C1 segment of cervical spinal cord (tissue), 14 donors: Measurements from ENCODE around the gene AKAP13.

Source experiments
- DNase-seq, 14 donors: peaks; one replicate each; lab custom pipeline; 2025; lab: John Stamatoyannopoulos, UW

Gene AKAP13

DNA sequence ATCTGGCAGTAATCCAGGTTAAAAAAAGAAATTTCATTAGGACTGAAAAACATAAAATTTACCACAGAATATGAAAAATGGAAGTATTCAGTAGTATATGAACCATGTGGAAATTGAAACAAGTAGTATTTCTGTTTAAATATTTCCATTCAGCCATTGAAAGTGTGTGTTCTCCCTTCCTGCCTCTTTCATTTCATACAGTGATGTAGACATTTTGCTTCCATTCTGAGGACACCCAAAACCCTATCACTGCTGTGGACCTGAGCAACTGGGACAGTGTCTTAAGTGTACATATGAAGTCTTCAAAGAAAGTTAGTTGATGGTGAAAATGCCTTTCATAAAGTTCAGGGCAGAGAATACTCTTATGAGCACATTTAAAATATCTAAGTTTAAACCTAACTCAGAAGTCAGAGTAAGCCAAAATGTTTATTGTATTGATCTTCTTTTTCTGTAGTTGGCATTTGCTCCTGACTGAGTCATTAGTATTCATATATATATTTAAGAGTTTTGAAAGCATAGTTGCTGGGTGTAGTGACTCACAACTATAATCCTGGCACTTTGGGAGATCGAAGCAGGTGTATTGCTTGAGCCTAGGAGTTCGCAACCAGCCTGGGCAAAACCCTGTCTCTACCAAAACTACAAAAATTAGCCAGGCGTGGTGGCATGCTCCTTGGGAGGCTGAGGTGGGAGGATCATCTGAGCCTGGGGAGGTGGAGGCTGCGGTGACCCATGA, 215.6 kb downstream of the AKAP13 start:
- DNase-seq = no peak

DNA sequence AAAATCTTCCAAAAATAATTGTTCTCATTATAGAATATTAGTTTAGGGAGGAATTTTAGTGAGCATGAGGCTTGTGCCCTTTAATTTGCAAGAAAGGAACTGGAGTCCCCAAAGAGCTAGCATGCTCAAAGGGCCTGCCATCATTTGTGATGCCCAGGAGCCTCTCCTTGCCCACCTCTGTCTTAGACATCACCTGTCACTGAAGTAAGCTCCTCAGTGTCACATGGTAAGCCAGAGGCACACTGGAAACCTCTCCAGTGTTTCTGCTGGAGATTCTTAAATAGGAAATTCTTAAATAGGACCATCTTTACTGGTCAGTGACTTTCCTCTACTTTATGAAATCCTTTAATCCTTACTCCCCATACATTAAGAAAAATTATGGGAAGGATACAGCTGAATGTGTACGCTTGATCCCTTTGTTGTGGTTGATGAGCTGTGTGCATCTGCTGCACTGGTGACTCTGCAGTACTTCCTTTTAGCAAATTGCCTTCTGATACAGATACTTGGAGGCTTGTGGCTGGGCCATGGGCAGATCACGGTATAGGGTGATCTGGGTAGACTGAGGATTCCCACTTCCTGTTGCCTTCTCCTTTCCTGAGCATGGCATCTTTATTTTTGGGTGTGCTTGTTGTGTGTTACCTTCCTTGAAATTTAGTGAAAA, 216.9 kb downstream of the AKAP13 start:
- DNase-seq = no peak

DNA sequence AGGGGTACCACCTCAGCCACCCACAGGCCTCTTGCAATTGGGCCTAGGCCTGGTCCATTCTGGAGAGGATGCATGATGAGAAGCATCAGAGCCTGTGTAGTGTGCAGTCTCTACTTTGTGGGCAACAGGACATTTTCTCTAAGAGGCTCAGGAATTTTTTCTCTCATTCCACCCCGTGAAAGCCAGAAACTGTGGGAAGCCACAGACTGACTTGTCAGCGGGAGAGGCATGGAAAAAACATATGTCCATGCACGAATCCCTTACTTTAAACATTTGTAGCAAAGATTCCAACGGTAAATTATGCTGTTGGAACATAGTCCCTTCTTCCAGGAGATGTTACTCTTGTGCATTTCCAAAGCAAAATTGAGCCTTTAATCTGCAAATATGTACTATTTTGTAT, 217.8 kb downstream of the AKAP13 start:
- no peak for DNase-seq

DNA sequence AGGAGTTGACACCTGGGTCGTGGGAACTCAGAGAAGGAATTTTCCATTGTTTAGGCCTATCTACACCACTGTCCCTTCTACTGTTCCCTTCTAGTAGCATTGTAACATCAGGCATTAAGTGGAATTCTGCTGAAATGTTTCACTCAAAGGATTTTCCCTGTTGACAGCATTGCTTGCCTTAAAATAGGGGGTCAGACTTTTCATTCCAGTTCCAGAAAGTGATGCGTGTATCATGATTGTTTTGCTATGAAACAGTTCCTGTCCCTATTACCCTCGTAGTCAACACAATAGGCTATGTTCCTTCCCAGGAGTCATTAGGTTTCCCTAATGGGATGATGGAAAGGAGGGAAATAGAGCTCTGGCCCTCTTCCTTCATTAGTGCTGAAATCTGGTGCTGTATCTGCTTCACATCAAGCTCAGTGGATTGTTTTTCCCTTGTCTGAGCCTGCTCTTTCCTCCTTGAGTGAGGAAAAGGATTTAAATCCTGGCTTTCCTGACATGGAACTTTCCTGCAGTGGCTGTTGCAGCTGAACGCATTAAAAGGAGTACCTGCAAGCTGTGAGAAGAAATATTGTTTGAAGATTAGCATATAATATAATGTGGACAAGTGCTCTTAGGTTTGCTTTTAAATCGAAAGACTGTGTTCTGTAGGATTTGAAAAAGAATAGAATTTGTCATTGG, 218.5 kb downstream of the AKAP13 start:
- DNase-seq = no peak

DNA sequence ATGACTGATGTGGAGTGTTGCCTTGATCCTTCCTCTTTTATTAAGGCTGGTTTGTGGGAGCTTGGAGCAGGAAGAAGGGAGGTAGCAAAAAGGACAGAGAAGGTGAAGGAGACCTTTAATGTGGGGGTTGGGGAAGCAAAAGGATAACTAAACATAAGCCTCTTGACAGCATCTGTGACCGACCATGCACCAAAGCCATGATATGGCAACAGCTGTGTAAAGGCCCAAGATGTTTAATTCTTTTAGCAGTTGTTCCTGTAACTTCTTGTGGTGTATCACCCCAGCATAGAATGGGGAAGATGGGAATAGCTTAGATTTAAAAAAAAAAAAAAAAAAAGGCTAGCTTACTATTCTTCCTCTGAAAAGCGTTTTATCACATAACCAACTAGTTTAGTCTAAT, 219.6 kb downstream of the AKAP13 start:
- no peak for DNase-seq

DNA sequence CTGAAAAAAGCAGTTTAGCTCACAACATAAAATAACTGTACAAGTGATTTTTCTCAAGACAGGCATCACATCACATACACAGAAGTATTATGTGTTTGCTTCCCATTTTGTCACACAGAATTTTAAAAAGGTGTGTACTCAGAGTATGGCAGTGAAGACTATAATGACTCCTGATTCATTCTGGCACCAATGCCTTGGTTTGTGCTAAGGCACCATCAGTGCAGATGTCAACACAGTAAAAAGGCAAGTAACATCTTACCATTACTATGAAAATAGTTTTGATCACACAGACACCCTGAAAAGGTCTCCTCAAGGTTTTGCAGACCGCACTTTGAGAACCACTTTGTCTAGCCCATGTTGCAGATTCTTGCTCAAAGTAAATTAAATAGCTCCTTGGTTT, 222.8 kb downstream of the AKAP13 start:
- no peak for DNase-seq

DNA sequence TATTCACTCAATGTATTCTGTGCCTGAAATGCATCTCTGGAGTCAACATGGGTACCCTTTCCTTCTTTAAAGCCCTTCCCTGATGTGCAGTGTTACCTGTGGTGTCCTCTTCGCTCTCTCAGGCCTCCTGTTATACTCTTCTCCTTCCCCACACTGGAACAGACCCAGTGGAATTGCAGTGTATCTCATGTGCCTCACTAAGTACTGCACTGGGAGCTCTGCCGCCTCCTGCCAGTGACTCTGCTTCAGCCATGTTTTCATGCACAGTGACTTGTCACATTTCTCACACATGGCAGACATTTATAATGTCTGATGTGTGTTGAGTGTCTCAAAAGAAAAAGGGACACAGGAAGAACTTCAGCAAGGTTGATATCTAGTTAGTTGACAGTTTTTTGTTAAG, 223.3 kb downstream of the AKAP13 start:
- no peak for DNase-seq

DNA sequence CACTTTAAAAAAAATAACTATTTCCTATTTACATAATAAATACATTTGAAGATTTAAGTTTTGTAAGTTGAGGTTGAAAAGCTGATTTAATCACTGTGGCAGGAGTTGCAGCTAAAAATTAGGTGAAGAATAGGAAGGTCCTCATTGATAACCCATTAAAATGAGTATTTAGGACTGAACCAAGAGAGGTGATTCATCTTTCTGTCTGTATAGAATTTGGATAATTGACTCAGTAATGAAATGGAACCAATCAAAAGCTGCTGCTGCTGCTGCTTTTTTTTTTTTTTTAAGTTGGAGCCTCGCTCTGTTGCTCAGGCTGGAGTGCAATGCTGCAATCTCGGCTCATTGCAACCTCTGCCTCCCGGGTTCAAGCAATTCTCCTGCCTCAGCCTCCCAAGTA, 223.8 kb downstream of the AKAP13 start:
- DNase-seq = no peak

DNA sequence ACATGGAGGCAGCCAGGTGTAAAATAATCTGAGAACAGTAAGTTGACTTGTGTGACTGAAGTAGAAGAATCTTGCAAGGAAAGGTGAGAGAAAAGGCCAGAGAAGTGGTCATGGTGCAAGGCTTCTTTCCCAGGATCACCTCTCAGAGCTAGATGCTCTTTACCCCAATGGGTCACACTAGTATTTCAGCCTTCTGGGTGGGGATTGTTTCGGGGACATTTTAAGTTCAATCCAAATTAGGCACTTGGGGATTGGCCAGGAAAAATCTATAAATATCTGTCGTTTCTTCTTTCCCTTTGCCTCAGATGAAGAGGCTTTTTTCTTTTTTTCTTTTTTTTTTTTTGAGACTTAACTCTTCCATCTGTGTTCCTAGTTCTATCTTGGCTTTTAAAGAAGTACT, 226.3 kb downstream of the AKAP13 start:
- DNase-seq = no peak

DNA sequence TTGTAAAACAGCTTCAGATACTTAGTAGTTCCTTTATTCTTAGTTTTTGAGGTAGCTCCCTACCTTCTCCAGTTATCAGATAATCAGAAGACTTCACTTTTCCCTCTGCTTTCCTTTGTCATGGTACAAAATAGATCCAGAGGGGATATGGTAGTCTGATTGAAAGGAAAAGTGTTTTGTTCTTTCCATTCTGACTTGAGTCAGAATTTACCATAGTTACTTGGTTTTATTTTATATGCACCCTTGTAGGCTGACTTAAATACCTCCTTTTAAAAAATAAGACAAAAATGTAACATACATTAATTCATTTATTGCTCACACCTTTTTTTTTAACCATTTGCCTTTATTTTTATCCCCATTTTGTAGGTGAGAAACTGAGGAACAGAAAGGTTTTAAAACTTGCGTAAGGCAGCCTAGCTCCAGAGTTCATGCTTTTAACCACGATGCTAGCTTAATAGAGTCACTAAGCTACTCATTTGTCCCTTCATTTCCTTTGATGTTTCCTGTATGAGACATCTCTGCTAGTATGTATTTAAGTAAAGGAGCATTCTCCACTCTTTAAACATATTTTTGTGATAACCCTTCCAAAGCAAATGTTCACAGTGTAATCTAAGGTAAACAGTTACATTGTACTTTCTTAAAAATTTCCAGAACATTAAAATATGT, 226.9 kb downstream of the AKAP13 start:
- DNase-seq = no peak

DNA sequence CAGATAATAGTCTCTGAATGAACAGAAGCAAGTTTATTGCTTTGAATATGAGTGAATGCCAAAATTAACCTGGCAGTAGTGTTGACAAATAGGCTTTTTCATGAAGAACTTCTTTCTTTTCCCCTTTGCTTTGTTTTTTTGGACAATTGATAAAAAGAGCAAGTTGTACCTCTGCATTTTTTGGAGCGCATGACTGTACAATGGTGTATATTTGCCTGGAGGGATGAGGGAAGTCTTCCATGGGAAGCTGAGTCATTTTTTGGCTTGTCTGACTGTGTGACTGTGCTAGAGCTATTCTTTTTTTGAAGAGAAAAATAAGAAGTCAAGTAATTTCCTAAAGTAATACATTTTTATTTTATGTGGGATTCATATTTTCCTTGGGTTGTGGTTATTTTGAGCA, 227.4 kb downstream of the AKAP13 start:
- no peak for DNase-seq

DNA sequence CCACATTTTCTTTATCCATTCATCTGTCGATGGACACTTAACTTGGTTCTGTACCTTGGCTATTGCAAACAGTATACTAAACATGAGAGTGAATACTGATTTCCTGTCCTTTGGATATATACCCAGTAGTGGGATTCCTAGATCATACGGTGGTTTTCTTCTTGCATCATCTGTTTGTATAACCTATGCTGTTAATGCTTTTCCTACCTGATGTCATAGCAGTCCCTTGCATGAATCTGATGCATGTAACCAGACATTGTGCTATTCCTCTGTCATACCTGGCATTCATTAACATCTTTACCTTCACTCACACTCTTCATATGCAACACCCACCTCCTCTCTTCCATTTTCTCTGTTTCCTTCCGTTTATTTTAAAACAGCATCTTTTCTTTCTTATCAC, 229.1 kb downstream of the AKAP13 start:
- no peak for DNase-seq

DNA sequence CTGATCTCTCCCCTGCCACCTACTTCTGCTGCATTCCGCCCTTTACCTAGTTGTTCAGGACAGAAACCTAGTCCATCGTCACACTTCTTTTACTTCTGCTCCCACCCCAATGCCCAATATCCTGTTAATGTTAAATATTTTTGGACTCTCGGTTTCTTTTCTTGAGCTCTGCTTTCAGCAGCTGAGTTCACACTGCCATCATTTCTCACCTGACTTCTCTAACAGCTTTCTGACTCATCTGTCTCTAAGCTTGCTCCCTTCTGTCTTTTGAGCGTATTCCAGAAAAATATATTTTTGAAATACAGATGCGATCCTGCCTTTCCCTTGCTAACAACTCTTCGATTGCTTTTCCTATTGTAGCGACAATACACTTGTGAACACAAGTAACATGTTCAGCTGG, 231.0 kb downstream of the AKAP13 start:
- no peak for DNase-seq

DNA sequence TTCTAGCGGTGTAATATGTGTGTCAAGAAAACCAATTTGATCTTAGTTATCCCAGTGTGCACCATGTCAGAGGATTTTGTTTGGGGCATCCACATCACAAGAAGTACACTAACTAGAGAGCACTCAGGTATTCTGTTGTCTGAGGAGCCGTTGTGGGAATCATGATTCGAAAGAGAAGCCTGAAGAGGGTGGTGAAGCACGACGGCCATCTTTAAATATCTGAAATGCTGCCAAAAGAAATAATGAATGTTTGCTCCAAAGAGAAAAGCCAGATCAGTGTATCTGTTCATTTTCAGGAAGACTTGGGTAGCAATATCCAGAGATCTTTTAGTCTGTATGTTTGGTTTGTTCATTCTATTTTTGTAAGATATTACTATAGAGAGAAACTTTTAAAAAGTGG, 233.7 kb downstream of the AKAP13 start:
- DNase-seq = no peak

DNA sequence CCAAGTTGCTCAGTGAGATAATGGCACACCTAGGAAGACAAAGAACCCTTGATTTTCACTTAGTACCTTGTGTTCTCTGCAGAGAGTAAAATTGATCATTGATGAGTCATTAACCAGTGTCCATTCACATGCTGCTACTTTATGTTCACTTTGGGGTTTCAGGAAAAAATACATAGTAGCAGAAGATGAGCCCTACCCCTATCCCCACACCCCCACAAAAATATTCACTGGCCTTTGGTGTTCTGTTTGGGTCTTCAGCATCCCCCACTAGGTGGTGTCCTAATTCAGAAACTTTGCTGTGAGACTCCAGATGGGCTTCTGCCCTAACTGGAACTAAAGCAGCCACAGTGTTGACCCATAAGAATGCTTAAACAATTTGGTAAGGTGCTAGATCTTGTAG, 235.5 kb downstream of the AKAP13 start:
- no peak for DNase-seq

DNA sequence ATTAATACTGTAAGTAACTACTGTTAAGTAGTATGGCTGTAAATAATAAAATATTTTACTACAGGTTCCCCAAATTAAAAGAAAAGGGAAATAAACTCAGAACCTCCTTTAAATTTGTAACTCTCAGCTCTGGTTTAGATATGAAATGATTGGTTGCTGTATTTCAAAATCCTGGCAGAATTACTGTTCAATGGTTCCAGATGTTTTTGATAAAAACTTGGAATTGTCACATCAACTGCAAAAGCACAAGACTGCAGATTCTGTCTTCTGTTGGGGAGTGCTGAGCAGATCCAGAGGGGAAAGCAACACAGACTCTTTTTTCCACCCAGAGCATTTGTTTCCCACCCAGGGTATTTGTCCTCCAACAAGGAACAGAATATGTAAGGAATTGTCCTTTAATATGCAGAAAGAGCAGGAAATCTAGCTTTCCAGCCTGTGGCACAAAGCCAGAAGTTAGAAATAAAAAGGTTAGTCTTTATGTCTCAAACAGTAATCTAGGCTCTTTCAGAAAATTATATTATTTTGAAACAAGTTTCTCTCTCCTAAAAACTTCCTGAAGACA, 236.2 kb downstream of the AKAP13 start:
- DNase-seq = no peak

DNA sequence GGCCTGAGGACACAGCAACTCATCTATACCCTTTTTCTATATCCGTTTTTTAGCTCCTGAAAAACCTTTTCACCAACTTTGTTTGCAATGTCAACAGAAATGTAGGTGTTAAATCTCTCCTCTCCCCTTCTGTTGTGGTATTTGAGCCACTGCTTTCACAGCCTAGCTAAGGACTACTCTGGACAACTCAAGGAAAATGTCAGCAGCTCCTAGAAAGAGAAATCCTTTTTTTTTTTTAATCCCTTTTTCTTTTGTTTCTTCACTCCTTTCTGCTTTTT, 237.8 kb downstream of the AKAP13 start:
- no peak for DNase-seq

DNA sequence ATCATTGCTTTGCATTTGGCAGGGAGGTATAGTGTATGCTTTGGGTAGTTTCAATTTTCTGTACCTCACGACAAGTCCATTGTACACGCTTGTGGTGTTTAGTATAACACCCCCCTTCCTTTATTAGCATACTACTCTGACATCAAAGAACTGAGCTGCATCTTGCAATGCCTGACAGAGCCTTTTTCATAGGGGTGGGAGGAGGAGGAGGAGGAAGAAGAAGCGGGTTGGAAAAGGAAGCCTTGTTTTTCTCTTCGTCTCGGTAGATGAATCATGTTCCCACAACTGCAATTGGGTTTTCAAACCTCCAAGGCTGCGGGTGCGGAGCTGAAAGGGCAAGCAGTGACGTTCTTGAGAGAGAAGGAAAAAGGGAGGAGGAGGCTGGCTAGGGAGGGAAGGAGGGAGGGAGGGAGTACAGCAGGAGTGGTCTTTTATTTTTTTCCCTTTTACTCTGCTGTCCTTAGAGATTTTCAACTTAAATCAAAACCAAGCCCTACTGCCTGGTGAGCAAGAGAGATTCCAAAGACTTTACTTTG, 238.6 kb downstream of the AKAP13 start:
- peak in 8 of 14 donors; percentile 12 to 66 (median 18) for DNase-seq

DNA sequence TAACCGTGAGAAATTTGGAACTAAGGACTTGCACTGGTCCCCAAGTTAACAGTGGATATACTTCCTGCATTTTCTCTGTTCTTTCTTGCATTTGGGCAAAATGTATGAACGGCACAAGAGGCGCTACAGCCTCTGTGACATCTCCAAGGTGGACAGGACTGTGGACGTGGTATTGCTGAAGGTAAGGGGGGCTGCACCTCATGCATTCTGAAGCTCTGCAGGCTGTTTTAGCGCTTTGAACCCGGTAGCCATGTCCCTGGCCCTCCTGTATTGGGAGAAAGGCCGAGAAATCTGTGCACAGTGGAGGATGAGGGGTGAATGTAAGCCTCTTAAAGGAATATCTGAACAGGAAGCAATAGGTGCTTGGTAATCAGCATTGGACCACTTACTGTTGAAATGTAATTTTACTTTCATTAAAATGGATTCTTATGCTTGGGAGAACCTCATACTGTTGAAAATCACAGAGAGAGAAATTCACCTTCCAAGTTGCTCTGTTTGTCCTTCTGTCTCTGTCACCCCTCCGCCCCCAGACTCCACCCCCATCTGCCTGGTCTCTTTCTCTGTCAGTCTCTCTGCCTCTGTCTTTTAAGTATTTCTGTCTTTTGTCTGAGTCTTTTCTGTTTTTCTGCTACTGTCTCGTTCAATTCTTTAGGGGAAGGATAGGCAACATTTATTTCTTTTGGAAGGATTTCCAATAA, 239.7 kb downstream of the AKAP13 start:
- no peak for DNase-seq

DNA sequence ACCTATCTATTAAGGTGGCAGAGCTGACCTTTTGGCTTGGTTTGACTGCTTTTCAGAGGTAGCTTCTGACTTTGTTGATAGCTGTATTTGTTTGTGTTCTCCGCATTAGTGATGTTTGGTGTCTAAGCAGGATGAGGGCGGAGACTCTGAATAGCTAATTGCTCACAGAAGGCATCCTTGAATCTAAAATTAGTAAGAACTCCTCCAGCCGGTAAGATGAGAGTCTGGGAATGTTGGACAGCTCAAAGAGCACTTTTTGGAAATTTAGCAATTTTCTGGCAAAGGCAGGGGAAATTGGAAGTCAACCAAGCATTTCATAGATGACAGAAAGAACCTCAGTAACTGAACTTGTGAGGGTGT, 240.3 kb downstream of the AKAP13 start:
- no peak for DNase-seq

DNA sequence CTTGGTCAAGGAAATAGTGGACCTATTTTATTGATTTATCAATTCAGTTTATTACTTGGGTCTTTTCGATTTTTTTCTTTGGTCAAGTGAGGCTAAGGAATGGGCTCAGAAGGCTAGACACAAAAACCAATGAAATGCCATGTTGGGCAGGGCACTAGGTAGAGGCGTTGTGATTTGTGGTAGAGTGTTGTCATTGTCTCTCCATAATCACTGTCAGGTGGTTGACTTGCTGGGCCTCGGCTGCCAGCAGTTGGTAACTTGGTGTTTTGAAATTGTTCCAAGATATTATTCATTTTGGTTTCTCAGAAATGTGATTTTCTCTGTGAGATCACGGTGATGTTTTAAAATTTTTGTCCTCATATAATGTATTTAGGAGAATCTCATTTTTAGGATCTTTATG, 240.7 kb downstream of the AKAP13 start:
- no peak for DNase-seq
